ENCODE results near the gene TCN2.

Gene TCN2

DNA sequence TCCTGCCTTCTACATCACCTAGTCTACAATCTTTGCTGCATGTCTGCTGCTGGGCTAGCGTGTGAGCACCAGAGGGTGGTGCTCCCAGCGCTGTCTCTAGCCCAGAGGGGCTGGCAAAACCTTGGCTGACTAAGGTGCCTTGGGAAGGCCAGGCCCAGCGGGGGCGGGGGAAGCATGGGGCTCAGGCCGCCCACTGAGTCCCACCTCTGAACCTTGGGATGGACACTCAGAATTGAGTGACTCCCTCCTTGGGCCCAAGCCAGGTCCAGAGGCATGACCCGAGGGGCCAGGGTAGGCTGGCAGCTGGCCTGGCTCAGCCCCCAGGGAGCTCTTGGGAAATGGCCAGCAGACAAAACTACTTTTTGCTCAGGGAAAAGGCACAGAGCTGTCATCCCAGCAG lies 24.9 kb upstream of the TCN2 start:
- ATAC-seq = no peak
- TF ChIP-seq ZNF565 (CRISPR knock-in tag; conservative IDR thresholded peaks at IDR 0.05; ENCODE audit: low read depth) (no peak), PPARA (CRISPR knock-in tag; IDR thresholded peaks at IDR 0.05; ENCODE audit: borderline replicate concordance) (no peak), OSR1 (CRISPR knock-in tag; IDR thresholded peaks at IDR 0.05) (no peak), ZNF8 (CRISPR knock-in tag; IDR thresholded peaks at IDR 0.05) (no peak), ESRRG (CRISPR knock-in tag; IDR thresholded peaks at IDR 0.05) (no peak), ISL1 (CRISPR knock-in tag; IDR thresholded peaks at IDR 0.05) (no peak), ZFP3 (CRISPR knock-in tag; IDR thresholded peaks at IDR 0.05) (no peak), CSDC2 (CRISPR knock-in tag; IDR thresholded peaks at IDR 0.05) (no peak), RARB (CRISPR knock-in tag; IDR thresholded peaks at IDR 0.05) (no peak), POU6F1 (CRISPR knock-in tag; IDR thresholded peaks at IDR 0.05; ENCODE audit: borderline replicate concordance, low read depth) (no peak), ZFP30 (CRISPR knock-in tag; IDR thresholded peaks at IDR 0.05) (no peak), TOX (CRISPR knock-in tag; IDR thresholded peaks at IDR 0.05; ENCODE audit: borderline replicate concordance) (no peak), TCF4 (CRISPR knock-in tag; IDR thresholded peaks at IDR 0.05; ENCODE audit: borderline replicate concordance) (no peak), BACH2 (CRISPR knock-in tag; IDR thresholded peaks at IDR 0.05; ENCODE audit: borderline replicate concordance) (no peak)
- TF ChIP-seq, protein P1, sequence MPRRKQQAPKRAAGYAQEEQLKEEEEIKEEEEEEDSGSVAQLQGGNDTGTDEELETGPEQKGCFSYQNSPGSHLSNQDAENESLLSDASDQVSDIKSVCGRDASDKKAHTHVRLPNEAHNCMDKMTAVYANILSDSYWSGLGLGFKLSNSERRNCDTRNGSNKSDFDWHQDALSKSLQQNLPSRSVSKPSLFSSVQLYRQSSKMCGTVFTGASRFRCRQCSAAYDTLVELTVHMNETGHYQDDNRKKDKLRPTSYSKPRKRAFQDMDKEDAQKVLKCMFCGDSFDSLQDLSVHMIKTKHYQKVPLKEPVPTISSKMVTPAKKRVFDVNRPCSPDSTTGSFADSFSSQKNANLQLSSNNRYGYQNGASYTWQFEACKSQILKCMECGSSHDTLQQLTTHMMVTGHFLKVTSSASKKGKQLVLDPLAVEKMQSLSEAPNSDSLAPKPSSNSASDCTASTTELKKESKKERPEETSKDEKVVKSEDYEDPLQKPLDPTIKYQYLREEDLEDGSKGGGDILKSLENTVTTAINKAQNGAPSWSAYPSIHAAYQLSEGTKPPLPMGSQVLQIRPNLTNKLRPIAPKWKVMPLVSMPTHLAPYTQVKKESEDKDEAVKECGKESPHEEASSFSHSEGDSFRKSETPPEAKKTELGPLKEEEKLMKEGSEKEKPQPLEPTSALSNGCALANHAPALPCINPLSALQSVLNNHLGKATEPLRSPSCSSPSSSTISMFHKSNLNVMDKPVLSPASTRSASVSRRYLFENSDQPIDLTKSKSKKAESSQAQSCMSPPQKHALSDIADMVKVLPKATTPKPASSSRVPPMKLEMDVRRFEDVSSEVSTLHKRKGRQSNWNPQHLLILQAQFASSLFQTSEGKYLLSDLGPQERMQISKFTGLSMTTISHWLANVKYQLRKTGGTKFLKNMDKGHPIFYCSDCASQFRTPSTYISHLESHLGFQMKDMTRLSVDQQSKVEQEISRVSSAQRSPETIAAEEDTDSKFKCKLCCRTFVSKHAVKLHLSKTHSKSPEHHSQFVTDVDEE (CRISPR knock-in tag; IDR thresholded peaks at IDR 0.05) = no peak
- TF ChIP-seq, protein P2, sequence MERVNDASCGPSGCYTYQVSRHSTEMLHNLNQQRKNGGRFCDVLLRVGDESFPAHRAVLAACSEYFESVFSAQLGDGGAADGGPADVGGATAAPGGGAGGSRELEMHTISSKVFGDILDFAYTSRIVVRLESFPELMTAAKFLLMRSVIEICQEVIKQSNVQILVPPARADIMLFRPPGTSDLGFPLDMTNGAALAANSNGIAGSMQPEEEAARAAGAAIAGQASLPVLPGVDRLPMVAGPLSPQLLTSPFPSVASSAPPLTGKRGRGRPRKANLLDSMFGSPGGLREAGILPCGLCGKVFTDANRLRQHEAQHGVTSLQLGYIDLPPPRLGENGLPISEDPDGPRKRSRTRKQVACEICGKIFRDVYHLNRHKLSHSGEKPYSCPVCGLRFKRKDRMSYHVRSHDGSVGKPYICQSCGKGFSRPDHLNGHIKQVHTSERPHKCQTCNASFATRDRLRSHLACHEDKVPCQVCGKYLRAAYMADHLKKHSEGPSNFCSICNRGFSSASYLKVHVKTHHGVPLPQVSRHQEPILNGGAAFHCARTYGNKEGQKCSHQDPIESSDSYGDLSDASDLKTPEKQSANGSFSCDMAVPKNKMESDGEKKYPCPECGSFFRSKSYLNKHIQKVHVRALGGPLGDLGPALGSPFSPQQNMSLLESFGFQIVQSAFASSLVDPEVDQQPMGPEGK (CRISPR knock-in tag; IDR thresholded peaks at IDR 0.05; ENCODE audit: borderline replicate concordance) = no peak

GRCh38 chr22:30582788-30583545 lies 24.0 kb upstream of the TCN2 start:
- no peak for ATAC-seq
- TF ChIP-seq ARNTL (CRISPR knock-in tag; IDR thresholded peaks at IDR 0.05; ENCODE audit: borderline replicate concordance, low read depth) (no peak), SNAI2 (CRISPR knock-in tag; IDR thresholded peaks at IDR 0.05) (no peak), TOX (CRISPR knock-in tag; IDR thresholded peaks at IDR 0.05; ENCODE audit: borderline replicate concordance) (no peak), ZNF70 (CRISPR knock-in tag; IDR thresholded peaks at IDR 0.05) (no peak), GLIS3 (CRISPR knock-in tag; IDR thresholded peaks at IDR 0.05) (no peak), ESRRG (CRISPR knock-in tag; IDR thresholded peaks at IDR 0.05) (no peak), CSRNP3 (CRISPR knock-in tag; IDR thresholded peaks at IDR 0.05) (no peak), ZNF565 (CRISPR knock-in tag; conservative IDR thresholded peaks at IDR 0.05; ENCODE audit: low read depth) (no peak), PPARA (CRISPR knock-in tag; IDR thresholded peaks at IDR 0.05; ENCODE audit: borderline replicate concordance) (no peak), ZFP3 (CRISPR knock-in tag; IDR thresholded peaks at IDR 0.05) (no peak), ZNF8 (CRISPR knock-in tag; IDR thresholded peaks at IDR 0.05) (no peak), ZFP30 (CRISPR knock-in tag; IDR thresholded peaks at IDR 0.05) (no peak), ISL1 (CRISPR knock-in tag; IDR thresholded peaks at IDR 0.05) (no peak), POU6F1 (CRISPR knock-in tag; IDR thresholded peaks at IDR 0.05; ENCODE audit: borderline replicate concordance, low read depth) (no peak)
- TF ChIP-seq, protein P1 (CRISPR knock-in tag; IDR thresholded peaks at IDR 0.05) = no peak
- TF ChIP-seq, protein P2 (CRISPR knock-in tag; IDR thresholded peaks at IDR 0.05; ENCODE audit: borderline replicate concordance) = no peak
- TF ChIP-seq, protein P3, sequence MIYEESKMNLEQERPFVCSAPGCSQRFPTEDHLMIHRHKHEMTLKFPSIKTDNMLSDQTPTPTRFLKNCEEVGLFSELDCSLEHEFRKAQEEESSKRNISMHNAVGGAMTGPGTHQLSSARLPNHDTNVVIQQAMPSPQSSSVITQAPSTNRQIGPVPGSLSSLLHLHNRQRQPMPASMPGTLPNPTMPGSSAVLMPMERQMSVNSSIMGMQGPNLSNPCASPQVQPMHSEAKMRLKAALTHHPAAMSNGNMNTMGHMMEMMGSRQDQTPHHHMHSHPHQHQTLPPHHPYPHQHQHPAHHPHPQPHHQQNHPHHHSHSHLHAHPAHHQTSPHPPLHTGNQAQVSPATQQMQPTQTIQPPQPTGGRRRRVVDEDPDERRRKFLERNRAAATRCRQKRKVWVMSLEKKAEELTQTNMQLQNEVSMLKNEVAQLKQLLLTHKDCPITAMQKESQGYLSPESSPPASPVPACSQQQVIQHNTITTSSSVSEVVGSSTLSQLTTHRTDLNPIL (CRISPR knock-in tag; IDR thresholded peaks at IDR 0.05; ENCODE audit: low read depth) = no peak
